IPS-20b (cell line): ENCODE results near the gene ARHGAP10.

Source experiments
- H3K27ac ChIP-seq: one replicate; pipeline ENCODE4 v1.5.1; 2013; ENCODE audit warnings: low read length
- H3K27me3 ChIP-seq: 2 replicates; pipeline ENCODE4 v1.6.1; 2013; ENCODE audit warnings: mild to moderate bottlenecking, low read length, inconsistent platforms; ENCODE audit not compliant: insufficient read depth
- H3K36me3 ChIP-seq: 2 replicates; pipeline ENCODE4 v1.6.1; 2013; ENCODE audit warnings: low read depth, mild to moderate bottlenecking, inconsistent platforms, low read length, moderate library complexity; ENCODE audit not compliant: insufficient read depth
- H3K4me1 ChIP-seq: 2 replicates; pipeline ENCODE4 v1.6.1; 2013; ENCODE audit warnings: mild to moderate bottlenecking, control low read depth, inconsistent platforms, low read length, moderate library complexity; ENCODE audit not compliant: insufficient read depth
- H3K4me3 ChIP-seq: 2 replicates; pipeline ENCODE4 v1.5.1; 2013; ENCODE audit warnings: mild to moderate bottlenecking, low read length, inconsistent platforms
- H3K9ac ChIP-seq: 2 replicates; pipeline ENCODE4 v1.6.1; 2013; ENCODE audit warnings: low read depth, mild to moderate bottlenecking, inconsistent platforms, low read length, moderate library complexity
- H3K9me3 ChIP-seq: 2 replicates; pipeline ENCODE4 v1.6.1; 2013; ENCODE audit warnings: mild to moderate bottlenecking, low read depth, low read length, inconsistent platforms; ENCODE audit not compliant: insufficient read depth

The ARHGAP10 gene

GRCh38 chr4:147756417-147756816, 24.5 kb downstream of the ARHGAP10 start:
- Histone ChIP-seq H3K4me3 (no peak overlapping the region), H3K9me3 (no peaks in the 10 kb centered on the region), H3K4me1 (peaks cover 10% of the 10 kb centered on the region; the same call in 1 of the 2 replicates), H3K36me3 (no peaks in the 10 kb centered on the region), H3K27ac (no peak overlapping the region), H3K9ac (no peak overlapping the region), H3K27me3 (no peaks in the 10 kb centered on the region)

DNA sequence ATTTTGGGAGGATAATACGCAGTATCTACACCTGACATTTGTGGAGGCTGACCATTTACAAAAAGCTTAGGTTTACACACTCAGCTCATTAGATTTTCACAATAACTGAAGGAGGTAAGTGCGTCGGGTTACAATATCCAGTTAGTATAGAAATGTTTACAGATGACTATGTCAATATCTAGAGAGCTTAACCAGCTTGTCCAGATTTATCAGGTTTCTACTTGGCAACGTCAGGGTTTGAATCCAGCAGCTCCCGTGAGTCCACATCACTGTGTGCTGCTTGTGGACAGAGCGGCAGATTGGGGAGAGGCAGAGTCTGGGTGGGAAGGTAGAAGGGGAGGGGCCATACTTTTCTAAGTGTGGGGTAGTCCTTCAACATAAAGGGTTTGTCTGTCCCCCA, 28.3 kb downstream of the ARHGAP10 start:
- Histone ChIP-seq H3K9ac (no peak overlapping the region), H3K4me1 (no peaks in the 10 kb centered on the region), H3K27ac (no peak overlapping the region), H3K27me3 (no peaks in the 10 kb centered on the region), H3K9me3 (no peaks in the 10 kb centered on the region), H3K36me3 (no peaks in the 10 kb centered on the region), H3K4me3 (no peak overlapping the region)

GRCh38 chr4:147760695-147761094, 28.8 kb downstream of the ARHGAP10 start:
- Histone ChIP-seq H3K4me3 (no peak overlapping the region), H3K9ac (no peak overlapping the region), H3K4me1 (no peaks in the 10 kb centered on the region), H3K27ac (no peak overlapping the region), H3K36me3 (no peaks in the 10 kb centered on the region), H3K27me3 (no peaks in the 10 kb centered on the region), H3K9me3 (no peaks in the 10 kb centered on the region)

DNA sequence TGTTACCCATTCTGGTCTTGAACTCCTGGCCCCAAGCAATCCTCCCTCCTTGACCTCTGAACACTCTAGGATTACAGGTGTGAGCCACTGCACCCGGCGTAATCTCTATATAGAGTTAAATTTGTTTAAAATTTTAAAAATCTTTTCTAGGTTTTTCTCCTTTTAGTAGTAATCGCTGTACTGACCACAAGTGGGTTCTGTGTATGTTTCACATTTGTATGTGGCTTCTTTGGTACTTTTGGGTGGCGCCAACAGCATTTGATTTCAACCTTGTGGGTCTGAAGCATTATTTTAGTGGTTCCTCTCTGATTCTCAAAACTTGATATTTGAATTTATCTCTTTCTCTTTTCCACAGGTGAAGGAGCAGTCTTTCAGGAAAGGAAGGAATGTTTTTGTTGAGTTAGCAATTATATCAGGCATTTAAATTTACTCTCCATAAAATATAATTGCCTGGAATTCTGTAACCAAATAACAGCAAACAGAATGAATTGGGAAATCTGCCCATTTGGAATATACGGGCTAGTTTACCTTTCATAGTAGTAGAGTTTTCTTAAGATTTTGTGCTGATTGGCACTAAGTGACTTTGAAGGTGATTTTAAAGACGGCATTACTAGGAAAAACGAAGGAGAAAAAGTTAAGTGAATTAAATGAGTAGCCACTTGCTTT, 29.5 kb downstream of the ARHGAP10 start:
- Histone ChIP-seq H3K4me1 (no peaks in the 10 kb centered on the region), H3K36me3 (no peaks in the 10 kb centered on the region), H3K9me3 (no peaks in the 10 kb centered on the region), H3K9ac (no peak overlapping the region), H3K27ac (no peak overlapping the region), H3K27me3 (no peaks in the 10 kb centered on the region), H3K4me3 (no peak overlapping the region)

GRCh38 chr4:147764337-147764736, 32.4 kb downstream of the ARHGAP10 start:
- Histone ChIP-seq H3K36me3 (no peaks in the 10 kb centered on the region), H3K9ac (no peak overlapping the region), H3K9me3 (no peaks in the 10 kb centered on the region), H3K4me3 (no peak overlapping the region), H3K27me3 (no peaks in the 10 kb centered on the region), H3K27ac (no peak overlapping the region), H3K4me1 (no peaks in the 10 kb centered on the region)

GRCh38 chr4:147765121-147765529, 33.2 kb downstream of the ARHGAP10 start:
- Histone ChIP-seq H3K4me3 (no peak overlapping the region), H3K27ac (no peak overlapping the region), H3K9ac (no peak overlapping the region), H3K4me1 (no peaks in the 10 kb centered on the region), H3K36me3 (no peaks in the 10 kb centered on the region), H3K9me3 (no peaks in the 10 kb centered on the region), H3K27me3 (no peaks in the 10 kb centered on the region)

GRCh38 chr4:147768113-147768512, 36.2 kb downstream of the ARHGAP10 start:
- H3K4me3 ChIP-seq, result no peak overlapping the region
- H3K4me1 ChIP-seq, result peaks cover 6% of the 10 kb centered on the region; the same call in 1 of the 2 replicates

DNA sequence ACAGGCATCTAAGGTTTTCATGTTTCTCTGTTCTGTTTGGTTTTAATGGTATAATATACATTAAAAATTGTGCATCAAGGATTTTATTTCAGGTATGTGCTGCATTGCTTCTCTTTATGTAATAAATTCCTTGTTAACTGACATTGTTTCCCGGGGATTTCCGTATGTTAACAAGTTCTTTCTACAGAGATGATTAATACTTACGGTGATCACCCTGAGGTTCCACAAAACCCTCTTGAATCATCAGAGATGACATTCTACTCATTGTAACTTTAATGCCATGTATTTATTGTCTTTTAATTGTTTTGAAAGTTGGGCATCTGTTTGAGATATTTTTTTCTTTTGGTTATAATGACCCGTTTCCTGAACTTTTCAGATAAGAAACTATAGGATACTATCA, 37.5 kb downstream of the ARHGAP10 start:
- H3K36me3 ChIP-seq, result no peaks in the 10 kb centered on the region
- no peaks in the 10 kb centered on the region for H3K27me3 ChIP-seq
- peaks cover 10% of the 10 kb centered on the region; the same call in 1 of the 2 replicates for H3K4me1 ChIP-seq
- H3K4me3 ChIP-seq, result no peak overlapping the region
- H3K9ac ChIP-seq, result no peak overlapping the region
- no peak overlapping the region for H3K27ac ChIP-seq
- no peaks in the 10 kb centered on the region for H3K9me3 ChIP-seq

More at GRCh38 chr4:147768113-147768512, 36.2 kb downstream of the ARHGAP10 start:
- no peak overlapping the region for H3K27ac ChIP-seq
- no peaks in the 10 kb centered on the region for H3K36me3 ChIP-seq
- H3K9ac ChIP-seq, result no peak overlapping the region
- no peaks in the 10 kb centered on the region for H3K27me3 ChIP-seq
- no peaks in the 10 kb centered on the region for H3K9me3 ChIP-seq

- H3K9ac ChIP-seq, result no peak overlapping the region
- no peaks in the 10 kb centered on the region for H3K27me3 ChIP-seq
- peaks cover 10% of the 10 kb centered on the region; the same call in 1 of the 2 replicates for H3K4me1 ChIP-seq
- no peak overlapping the region for H3K27ac ChIP-seq
- no peak overlapping the region for H3K4me3 ChIP-seq
- H3K36me3 ChIP-seq, result no peaks in the 10 kb centered on the region
- H3K9me3 ChIP-seq, result no peaks in the 10 kb centered on the region
Measured at GRCh38 chr4:147770831-147771230, 38.9 kb downstream of the ARHGAP10 start.

DNA sequence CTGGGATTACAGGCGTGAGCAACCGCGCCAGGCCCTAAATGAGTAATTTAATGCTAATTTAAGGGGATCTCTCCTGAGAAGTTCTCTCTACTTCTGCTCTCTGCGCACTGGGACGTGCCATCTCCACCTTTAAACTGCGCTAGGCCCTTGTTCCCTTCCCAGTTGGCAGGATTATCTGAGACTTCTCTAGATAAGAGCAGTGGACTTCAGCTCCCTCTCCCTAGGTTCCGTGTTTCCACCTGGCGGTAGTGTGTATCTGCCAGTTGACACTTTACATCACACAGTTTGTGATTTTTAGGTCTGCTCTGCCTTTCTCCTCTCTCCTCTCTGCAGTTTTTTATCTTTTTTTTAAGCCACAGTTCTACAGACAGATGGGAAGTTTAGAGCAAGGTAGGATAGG, 40.2 kb downstream of the ARHGAP10 start:
- H3K27ac ChIP-seq, result no peak overlapping the region
- H3K9ac ChIP-seq, result no peak overlapping the region
- H3K9me3 ChIP-seq, result no peaks in the 10 kb centered on the region
- H3K36me3 ChIP-seq, result no peaks in the 10 kb centered on the region
- H3K4me3 ChIP-seq, result no peak overlapping the region
- H3K27me3 ChIP-seq, result no peaks in the 10 kb centered on the region
- H3K4me1 ChIP-seq, result peaks cover 10% of the 10 kb centered on the region; the same call in 1 of the 2 replicates

DNA sequence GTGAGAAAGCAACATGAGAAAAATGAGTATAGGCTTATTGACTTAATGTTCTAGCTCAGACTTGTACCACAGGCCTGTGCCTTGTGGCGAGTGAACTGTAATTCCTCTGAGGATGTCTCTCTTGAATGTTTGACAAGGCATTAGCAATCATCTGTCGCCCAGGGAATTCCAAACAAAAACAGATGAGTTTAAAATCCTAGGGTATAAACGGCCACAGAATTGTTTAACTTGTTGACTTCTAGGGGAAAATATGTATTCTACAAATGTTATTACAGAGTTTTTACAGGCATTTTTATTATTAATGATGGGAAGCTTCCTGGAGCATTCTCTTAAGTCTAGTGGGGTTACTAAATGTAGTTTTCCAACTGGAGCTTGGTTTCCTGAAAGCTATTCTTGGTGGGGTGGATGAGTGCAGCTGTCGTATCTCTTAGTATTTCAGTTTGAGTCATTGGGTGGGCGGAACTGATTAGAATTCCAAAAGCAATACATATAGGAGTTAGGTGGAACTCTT, 40.6 kb downstream of the ARHGAP10 start:
- Histone ChIP-seq H3K4me3 (no peak overlapping the region), H3K9ac (no peak overlapping the region)

More for the DNA sequence above, 40.6 kb downstream of the ARHGAP10 start:
- no peaks in the 10 kb centered on the region for H3K36me3 ChIP-seq
- no peak overlapping the region for H3K27ac ChIP-seq
- H3K27me3 ChIP-seq, result no peaks in the 10 kb centered on the region
- H3K9me3 ChIP-seq, result no peaks in the 10 kb centered on the region
- H3K4me1 ChIP-seq, result peaks cover 10% of the 10 kb centered on the region; the same call in 1 of the 2 replicates
